HG03025 (cell line): Measurements from ENCODE around the gene MRPS27.

Experiments used
- ATAC-seq: cut with Tn5 transposase; IDR thresholded peaks from one replicate; pipeline ENCODE4 v1.9.1; 2021; ENCODE audit warnings: mild to moderate bottlenecking, moderate library complexity; ENCODE audit not compliant: unreplicated experiment, low FRiP score

Gene MRPS27

DNA sequence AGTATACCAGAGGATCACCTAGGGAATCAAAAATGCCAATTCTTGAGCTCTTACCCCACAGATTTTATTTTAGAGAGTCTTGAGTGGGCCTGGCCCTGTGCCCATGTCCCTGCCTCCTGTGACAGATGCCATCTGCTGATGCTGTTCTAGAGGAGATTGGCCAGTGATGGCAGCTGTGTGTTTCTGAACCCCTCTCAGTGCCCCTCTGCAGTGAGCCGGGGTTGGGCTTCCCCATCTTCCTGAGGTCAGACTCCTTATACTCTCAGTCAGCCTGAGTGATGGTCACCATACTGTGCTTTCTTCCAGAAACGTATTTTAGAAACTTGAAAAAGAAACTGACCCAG is 6.2 kb upstream of the MRPS27 start:
- ATAC-seq: no peak

DNA sequence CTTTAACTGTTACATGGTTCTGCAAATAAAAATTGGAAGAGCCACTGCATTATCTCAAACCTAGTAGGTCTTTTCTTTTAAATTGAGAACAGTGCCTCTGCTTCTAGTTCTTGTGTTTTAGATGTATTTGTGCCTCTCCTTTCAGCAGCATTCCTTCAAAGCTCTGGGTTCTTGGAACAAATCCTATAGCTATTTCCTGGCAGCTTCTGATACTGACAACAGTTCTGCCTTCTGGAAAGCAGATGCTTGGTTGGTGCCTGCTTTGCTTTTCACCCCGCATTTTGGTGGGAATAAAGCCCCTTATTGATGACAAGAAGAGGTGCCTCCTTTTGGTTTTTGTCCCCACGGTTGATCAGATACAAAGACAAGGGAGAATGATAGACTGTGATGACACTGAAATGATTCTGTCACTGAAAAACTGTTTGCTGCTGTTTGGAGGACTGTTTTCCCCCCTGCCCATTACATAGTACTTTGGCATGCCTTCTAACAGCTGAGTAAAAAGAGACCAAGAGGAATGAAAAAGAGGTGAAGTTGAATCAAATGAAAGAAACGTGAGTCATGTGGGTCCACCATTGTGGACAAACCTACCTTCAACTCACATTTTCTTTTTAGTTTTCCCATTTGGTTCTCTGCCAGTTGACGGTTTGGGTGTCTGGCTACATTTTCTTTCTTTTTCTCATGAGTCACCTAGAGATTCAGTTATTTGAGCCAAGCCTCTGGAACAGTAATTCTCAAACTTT is 5.7 kb upstream of the MRPS27 start:
- ATAC-seq: no peak

DNA sequence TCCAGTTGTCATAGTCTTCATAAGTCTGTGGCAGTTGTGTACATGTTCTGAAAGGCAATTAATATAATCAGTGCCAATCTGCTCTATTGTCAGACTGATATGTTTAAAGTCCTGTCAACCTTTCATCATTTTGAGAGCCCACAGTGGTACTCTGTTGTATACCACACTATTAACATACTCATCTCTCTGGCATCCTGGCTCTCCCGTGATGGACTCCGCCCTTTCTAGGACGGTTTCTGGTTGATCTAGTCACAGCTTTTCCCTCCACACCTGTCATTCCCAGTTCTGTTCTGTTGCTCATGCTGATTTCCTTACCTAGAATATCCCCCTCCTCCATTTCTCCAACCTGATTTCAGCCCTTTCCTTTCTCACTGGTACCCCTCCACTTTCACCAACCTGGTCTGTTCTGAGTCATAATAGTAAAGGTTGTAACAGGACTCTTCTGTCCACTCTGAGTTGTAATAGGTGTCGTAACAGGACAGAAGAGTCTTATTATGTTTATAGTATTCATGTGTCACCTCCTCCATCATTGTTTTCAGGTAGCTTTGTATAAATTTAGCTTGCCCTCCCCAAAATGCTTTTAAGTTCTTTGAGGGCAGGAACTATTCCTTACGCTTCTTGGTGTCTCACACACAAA is 4.3 kb upstream of the MRPS27 start:
- no peak for ATAC-seq

DNA sequence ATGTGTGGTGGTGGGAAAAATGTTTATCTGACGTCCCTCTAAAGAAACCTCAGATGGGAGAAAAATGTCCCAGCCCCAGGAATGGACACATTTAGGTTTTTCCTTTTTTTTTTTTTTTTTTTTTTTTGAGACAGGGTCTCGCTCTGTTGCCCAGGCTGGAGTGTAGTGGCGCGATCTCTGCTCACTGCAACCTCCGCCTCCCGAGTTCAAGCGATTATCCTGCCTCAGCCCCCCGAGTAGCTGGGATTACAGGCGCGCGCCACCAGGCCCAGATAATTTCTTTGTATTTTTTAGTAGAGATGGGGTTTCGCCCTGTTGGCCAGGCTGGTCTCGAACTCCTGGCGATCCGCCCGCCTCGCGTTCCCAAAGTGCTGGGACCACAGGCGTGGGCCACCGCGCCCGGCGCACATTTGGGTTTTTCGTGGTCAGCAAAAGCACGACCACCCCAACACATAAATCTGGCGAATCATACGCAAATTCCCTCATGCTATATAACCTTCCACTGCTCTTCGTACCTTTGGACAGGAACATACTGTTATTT is 535 bp downstream of the MRPS27 start:
- ATAC-seq: peak; percentile 2

DNA sequence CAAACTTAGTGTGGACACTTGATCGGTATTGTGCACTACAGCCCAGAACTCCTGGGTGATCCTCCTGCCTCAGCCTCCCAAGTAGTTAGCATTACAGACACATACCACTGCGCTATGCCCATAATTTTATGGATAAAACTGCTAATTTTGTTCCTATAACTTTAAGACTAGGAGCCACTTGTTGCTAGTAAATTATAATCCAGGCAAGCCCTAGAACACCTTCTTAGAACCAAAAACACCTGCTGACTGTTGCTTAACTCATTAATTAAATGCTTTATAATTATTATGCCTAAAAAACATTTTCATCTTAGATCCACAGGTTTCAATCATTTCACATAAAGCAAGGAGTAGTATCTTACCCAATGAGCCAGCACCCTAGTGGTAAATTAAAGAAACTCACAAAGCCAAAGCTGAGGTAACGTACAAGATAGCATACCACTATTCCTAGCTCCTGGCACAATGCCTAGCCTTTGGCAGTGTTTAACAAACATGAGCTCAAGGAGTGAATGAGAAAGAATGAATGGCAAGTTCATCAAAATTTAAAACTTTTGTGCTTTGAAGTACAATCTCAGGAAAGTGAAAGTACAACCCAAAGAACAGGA is 5.4 kb downstream of the MRPS27 start:
- ATAC-seq: no peak

DNA sequence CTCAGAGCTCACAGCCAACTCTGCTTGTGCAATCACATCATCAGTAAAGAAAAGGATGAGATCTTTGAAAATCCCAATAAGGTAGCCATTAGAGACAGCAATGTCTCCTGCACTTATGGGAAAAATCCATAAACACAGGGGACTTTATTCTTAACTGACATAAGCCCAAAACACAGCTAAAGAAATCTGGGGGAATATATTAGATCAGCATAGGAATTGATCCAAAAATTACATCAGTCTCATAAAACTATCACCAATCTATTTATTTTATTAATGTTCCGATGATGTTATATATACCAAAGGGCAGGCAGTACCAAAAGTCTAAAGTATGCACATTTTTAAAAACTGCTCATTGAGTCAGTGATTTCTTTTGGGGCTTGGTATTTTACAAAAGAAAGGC is 6.9 kb downstream of the MRPS27 start:
- ATAC-seq: no peak

DNA sequence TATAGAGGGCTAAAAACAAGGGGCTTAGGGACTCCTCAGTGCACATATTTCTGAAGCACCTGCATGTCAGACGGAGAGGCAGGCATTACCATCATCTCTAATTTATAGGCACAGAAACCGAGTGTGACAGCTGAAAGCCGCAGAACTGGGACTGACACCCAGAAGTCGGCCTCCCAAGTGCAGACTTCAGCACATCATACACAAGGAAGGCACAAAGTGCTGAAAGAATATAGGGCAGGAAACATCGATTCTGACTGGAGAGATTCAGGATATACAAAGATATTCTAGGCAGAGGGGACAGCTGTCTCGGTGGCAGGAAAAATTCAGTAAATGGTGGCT is 11.2 kb downstream of the MRPS27 start:
- no peak for ATAC-seq

DNA sequence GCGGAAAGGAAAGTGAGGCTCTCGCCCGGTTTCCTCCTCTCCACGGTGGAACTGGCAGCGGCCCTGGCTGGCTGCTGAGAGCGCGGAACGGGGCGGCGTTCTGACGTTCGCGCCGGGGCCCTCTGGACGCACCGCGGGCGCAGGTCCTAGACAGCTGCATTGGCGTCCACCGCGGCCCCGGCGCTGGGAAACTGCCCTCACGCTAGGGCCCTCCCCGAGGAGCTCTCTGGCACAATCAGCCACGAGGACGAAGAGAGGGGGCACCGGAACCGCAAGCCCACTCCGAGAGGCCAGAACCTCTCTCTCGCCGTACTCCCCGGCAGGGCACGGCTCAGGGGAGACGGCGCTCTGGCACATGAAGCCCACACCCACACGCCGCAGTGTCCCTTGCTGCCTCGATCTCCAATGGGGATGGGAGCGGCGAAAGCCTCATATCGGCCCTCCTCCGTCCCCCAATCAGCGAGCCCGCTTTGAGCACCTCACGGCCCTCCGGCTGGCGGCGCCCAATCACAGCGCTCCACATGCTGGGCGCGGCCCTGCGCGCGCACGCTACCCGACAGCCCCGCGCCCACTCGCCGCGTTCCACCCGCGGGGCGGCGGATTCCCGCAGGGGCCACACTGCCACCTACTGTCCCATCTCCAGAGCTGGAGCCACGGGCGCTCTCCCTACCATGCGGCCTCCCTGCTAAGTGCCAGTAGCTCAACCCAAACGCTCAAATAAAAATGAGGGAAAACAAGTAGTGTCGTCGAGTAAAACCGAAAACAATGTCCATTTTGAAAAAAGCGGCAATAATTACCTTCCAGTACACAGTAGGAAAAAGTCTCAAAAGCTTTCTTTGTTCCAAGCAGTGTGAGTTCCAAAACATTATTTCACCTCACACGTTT is 11.8 kb downstream of the MRPS27 start:
- ATAC-seq: peak; percentile 94

DNA sequence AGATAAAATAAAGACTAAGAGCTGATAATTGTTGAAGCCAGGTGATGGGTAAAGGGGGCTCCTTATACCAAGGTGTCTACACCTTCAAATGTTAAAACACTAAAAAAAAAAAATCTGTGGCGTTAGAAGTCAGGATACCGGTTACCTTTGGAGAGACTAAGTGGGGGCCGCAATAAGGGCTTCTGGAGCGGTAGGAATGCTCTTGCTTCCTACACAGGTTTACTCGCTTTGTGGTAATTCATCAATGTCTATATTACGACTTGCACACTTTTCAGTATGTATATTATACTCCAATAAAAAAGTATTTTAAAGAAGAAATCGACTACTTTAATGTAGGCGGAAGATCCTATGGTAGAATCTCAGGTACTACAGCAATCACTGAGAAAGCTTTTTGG is 12.5 kb downstream of the MRPS27 start:
- ATAC-seq: no peak

DNA sequence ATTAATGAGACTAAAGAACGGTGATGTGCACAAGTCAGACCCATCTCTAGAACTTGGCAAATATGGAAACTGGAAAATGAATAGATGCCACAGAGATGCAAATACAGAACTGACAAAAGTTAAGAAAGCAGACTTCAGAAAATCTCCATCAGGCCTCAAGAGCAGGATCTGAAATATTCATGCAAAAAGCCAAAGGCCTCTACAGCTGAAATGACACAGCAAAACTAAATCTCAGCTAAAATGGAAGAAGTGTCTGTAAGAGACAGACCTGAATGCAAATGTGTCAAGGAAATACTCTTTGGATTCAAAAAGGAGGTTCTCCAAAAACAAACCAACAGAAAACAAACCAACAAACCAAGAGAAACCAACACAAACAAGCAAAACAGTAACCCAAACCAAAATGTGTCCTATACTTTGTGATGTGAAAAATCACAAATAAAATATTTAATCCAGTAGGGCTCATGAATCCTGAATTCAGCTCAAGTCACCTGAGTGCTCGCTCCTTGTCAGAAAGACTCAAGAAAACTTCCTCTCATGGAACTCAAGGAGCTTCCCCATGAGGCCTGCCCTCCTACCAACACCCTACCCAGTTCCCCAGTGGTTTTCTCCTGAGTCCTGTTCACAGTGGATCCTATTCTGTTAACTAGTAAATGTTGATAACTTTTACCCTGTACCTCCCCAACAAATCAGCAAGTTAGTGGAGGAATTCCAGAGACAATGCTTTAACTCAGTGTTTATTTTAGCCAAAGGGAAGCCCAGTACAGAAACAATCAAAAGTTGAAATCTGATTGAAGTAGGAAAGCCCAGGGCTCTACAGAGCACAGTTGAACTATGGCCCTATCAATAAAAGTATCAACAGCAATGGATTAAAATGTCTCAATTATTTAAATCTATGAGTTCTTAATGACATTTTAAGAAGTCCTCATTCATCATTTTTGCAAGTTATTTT is 14.6 kb downstream of the MRPS27 start:
- ATAC-seq: no peak

DNA sequence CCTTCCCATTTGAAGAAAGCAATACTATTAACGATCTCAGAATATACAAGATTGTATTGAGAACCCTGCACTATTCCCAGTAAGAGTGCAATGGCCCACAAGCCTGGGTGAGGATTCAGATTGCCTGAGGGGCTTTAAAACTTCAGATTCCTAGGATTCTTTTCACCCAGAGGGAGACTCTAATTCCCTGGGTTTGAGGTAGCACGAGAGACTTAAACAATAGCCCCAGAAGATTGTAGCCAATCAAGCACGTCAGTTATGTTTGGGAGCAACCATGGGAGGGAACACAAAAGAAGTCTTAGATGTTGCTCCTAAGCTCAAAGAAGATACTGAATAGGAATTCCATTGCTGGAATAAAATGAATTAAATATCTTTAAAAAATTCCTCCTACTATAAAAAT is 17.9 kb downstream of the MRPS27 start:
- no peak for ATAC-seq

DNA sequence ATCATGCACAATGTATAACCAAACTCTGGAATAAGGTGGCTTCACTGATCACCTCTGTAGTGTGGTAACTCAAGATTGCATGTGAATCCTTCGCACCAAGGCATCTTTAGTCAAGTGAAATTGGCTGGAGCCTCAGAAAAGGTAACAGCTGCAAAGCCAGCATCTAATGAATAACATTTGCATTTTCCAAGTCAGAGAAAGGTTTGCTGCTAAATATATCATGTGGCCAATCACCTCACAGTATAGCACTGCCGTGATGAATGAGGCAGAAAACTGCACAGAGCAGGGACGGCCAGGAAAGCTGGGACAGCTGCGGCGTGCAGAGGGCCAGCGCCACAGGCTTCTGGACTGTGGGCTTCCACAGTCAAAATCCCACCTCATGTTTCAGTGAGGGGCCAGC is 18.5 kb downstream of the MRPS27 start:
- peak; percentile 68 for ATAC-seq

DNA sequence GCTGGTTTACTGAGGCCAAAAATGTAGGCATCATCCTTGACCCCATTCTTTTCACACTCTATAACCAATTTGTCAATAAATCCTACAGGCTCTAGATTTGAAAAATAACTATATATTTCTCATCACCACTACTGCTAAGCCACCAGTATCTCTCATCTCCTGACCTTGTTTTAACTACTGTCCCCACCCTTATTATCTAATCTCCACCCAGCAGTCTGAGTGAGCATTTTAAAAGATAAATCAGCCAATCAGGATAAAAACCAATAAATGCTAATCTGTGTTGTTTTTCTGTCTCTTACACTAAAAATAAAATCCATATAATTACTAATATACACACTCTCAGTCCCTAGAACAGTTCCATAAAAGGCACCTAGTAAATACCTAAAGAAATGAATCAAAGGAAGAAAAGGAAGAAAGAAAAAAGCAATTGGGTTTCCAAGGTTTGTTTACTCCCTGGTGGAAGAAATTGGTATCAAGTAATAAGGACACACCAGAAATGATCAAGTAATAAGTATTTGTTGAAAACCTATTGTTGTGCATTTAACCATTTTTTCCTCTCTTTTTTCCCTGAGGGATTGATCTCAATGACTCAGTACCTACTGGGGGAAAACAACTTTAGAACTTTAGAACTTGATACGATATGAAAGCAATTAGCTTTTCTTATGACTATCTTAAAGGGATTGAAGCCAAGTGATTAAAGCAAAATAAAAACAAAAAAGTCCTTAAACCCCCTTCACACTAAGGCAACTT is 19.3 kb downstream of the MRPS27 start:
- ATAC-seq: no peak

DNA sequence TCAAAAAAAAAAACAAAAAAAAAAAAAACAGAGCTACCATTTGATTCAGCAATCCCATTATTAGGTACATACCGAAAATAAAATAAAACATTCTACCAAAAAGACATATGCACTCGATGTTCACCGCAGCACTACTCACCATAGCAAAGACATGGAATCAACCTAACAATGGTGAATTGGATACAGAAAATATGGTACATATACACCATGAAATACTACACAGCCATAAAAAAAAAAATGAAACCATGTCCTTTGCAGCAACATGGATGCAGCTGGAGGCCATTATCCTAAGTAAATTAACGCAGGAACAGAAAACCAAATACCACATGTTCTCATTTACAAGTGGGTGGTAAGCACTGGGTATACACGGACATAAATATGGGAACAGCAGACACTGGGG is 21.3 kb downstream of the MRPS27 start:
- no peak for ATAC-seq

DNA sequence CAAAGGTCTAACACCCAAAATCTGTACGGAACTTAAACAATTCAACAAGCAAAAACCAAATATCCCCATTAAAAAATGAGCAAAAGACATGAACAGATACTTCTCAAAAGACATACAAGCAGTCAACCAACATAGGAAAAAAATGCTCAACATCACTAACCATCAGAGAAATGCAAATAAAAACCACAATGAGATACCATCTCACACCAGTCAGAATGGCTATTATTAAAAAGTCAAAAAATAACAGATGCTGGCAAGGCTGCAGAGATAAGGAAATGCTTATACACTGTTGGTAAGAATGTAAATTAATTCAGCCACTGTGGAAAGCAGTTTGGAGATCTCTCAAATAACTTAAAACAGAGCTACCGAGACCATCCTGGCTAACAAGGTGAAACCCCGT is 21.9 kb downstream of the MRPS27 start:
- peak; percentile 31 for ATAC-seq

DNA sequence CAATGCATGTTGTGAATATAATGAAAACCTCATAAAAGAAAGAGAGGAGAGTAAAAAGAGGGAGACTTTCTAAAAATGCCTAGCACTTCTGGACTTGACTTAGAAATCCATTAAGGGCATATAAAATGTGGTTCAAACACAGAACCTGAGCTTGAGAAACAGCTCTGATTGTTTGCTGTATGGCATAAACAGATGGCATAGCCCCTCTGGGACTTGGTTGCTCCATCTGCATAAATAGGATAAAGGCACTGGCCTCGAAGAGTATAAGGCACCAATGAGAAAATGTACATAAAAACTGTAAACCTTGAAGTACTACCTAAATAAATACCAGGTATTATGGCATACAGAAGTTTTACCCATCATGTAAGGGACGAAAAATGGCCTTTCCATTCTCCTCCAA is 23.8 kb downstream of the MRPS27 start:
- no peak for ATAC-seq

DNA sequence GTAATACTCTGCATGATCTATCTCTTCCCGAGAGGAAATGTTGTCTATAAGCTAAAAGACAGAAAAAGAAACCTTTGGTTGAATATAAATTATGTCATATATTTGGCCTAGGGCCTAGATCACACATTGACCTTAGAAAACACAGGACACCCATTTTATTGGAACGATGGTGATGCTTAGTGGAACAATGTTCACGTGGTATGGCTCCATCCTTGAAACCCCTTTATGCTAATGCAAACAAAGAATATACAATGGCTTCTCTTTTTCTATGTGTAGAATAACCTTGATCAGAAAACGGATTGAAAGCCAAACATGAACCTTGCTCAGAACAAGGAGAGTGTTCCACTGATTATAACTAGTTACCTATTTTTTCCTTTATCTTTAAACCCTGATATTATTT is 24.5 kb downstream of the MRPS27 start:
- no peak for ATAC-seq

DNA sequence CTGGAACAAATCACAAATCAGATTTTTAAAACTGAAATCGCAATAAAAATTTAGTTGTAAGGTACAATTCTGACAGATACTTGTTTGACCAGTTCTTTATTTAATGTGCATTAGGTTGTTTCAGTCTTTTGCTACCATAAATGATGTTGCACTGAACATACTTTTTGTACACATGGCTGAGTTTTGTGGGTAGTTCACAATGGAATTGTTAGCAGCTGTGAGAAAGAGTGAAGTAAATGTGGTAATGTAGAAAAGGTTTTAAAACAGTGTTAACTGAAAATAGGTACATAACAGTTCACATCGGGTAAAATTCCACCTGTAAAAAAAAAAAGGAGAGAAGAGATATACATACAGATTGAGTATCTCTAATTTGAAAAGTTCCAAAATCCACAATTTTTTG is 25.6 kb downstream of the MRPS27 start:
- no peak for ATAC-seq

DNA sequence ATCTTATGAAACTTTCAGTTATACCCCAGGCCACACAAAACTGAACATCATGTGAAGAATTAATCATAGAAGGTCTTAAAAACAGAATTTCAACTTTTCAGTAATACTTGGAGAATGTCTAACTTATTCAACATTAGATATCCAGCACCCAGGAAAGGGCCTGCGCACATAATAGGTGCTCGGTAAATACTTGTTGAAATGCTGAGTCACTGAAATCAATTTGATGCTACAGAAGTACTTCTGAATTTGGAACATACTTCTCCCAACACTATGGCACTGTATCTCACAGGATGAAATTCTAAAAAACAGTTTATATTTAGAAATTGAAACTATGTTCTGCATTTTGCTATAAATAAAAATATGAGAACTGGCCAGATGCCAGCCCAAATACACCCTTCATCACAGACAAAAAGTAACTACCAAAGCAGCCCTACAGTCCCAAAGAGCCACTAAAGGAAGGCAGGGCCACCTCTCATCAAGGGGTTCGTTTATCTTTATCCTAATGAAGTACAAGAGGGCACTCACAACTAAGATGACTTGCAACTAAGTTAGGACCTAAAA is 26.5 kb downstream of the MRPS27 start:
- no peak for ATAC-seq
